KMS-11 (cell line): ENCODE measurements around the gene BMP6.

ENCODE experiments used
- H2AFZ ChIP-seq: fragments of 200-600 bp; sonication (generic); 2 replicates; pipeline ENCODE4 v1.6.1; 2016; ENCODE audit warnings: antibody characterized with exemption, mixed run types, low read depth
- H3K27ac ChIP-seq: fragments of 200-600 bp; sonication (generic); 2 replicates; pipeline ENCODE4 v1.6.1; 2016; ENCODE audit warnings: mild to moderate bottlenecking, mixed run types
- H3K27me3 ChIP-seq: fragments of 200-600 bp; sonication (generic); 2 replicates; pipeline ENCODE4 v1.6.1; 2017; ENCODE audit warnings: mild to moderate bottlenecking, low read depth, mixed run types, moderate library complexity; ENCODE audit not compliant: insufficient read depth
- H3K36me3 ChIP-seq: fragments of 200-600 bp; sonication (generic); 2 replicates; pipeline ENCODE4 v1.6.1; 2017; ENCODE audit warnings: mild to moderate bottlenecking, mixed run types; ENCODE audit not compliant: insufficient read depth
- H3K4me1 ChIP-seq: fragments of 200-600 bp; sonication (generic); 2 replicates; pipeline ENCODE4 v1.6.1; 2016; ENCODE audit warnings: mild to moderate bottlenecking, low read depth, mixed run types; ENCODE audit not compliant: poor library complexity, severe bottlenecking
- H3K4me2 ChIP-seq: fragments of 200-600 bp; sonication (generic); 2 replicates; pipeline ENCODE4 v1.7.0; 2016; ENCODE audit warnings: mild to moderate bottlenecking, mixed run types
- H3K4me3 ChIP-seq: fragments of 200-600 bp; sonication (generic); IDR thresholded peaks from 2 replicates; pipeline ENCODE4 v1.6.1; 2017; ENCODE audit warnings: low read depth, low read length, mixed read lengths; ENCODE audit not compliant: insufficient read depth
- H3K79me2 ChIP-seq: fragments of 200-600 bp; sonication (generic); 2 replicates; pipeline ENCODE4 v1.6.1; 2016; ENCODE audit warnings: low read depth, mixed run types; ENCODE audit not compliant: insufficient read depth
- H3K9ac ChIP-seq: fragments of 200-600 bp; sonication (generic); 2 replicates; pipeline ENCODE4 v1.6.1; 2016; ENCODE audit warnings: mild to moderate bottlenecking, mixed run types
- H4K20me1 ChIP-seq: fragments of 200-600 bp; sonication (generic); 2 replicates; pipeline ENCODE4 v1.6.1; 2016; ENCODE audit warnings: mild to moderate bottlenecking, mixed run types; ENCODE audit not compliant: insufficient read depth
- CTCF ChIP-seq: fragments of 200-600 bp; sonication (generic); conservative IDR thresholded peaks from 2 replicates; pipeline ENCODE4 v1.6.1; 2017; ENCODE audit warnings: low read depth, mild to moderate bottlenecking, antibody characterized with exemption, low read length, moderate library complexity, mixed read lengths

The BMP6 gene

GRCh38 chr6:7818257-7819214, 92.6 kb downstream of the BMP6 start:
- no peak overlapping the region for H2AFZ ChIP-seq
- H3K4me3 ChIP-seq, result no peak overlapping the region
- no peaks in the 10 kb centered on the region for H3K27me3 ChIP-seq
- no peaks in the 10 kb centered on the region for H3K79me2 ChIP-seq
- H3K27ac ChIP-seq, result no peak overlapping the region
- no peak for TF ChIP-seq CTCF
- no peak overlapping the region for H3K4me2 ChIP-seq
- H3K36me3 ChIP-seq, result no peaks in the 10 kb centered on the region
- no peaks in the 10 kb centered on the region for H4K20me1 ChIP-seq
- H3K9ac ChIP-seq, result no peak overlapping the region
- no peaks in the 10 kb centered on the region for H3K4me1 ChIP-seq

GRCh38 chr6:7819431-7820015, 93.6 kb downstream of the BMP6 start:
- Histone ChIP-seq H2AFZ (no peak overlapping the region), H4K20me1 (no peaks in the 10 kb centered on the region), H3K4me1 (no peaks in the 10 kb centered on the region), H3K27ac (no peak overlapping the region), H3K27me3 (no peaks in the 10 kb centered on the region), H3K4me3 (no peak overlapping the region), H3K4me2 (no peak overlapping the region), H3K79me2 (no peaks in the 10 kb centered on the region), H3K36me3 (no peaks in the 10 kb centered on the region), H3K9ac (no peak overlapping the region)
- no peak for TF ChIP-seq CTCF

GRCh38 chr6:7820288-7820835, 94.5 kb downstream of the BMP6 start:
- Histone ChIP-seq H3K79me2 (no peaks in the 10 kb centered on the region), H3K4me1 (no peaks in the 10 kb centered on the region), H3K4me2 (no peak overlapping the region), H3K9ac (no peak overlapping the region), H2AFZ (no peak overlapping the region), H3K27ac (no peak overlapping the region), H3K27me3 (no peaks in the 10 kb centered on the region), H3K36me3 (no peaks in the 10 kb centered on the region), H4K20me1 (no peaks in the 10 kb centered on the region), H3K4me3 (no peak overlapping the region)
- TF ChIP-seq CTCF, result no peak

GRCh38 chr6:7821426-7821825, 95.5 kb downstream of the BMP6 start:
- Histone ChIP-seq H3K36me3 (no peaks in the 10 kb centered on the region), H3K27ac (no peak overlapping the region), H3K4me1 (no peaks in the 10 kb centered on the region), H3K9ac (no peak overlapping the region), H3K27me3 (no peaks in the 10 kb centered on the region), H3K4me3 (no peak overlapping the region), H3K79me2 (no peaks in the 10 kb centered on the region), H3K4me2 (no peak overlapping the region), H2AFZ (no peak overlapping the region), H4K20me1 (no peaks in the 10 kb centered on the region)
- TF ChIP-seq CTCF, result no peak
